ENCODE measurements around the gene SLC35F3.
"Not testable (repeated sequence)": the region's sequence is repeated elsewhere in the genome, so short reads cannot be mapped to it uniquely, and the experiment has no call there.

The SLC35F3 gene

DNA sequence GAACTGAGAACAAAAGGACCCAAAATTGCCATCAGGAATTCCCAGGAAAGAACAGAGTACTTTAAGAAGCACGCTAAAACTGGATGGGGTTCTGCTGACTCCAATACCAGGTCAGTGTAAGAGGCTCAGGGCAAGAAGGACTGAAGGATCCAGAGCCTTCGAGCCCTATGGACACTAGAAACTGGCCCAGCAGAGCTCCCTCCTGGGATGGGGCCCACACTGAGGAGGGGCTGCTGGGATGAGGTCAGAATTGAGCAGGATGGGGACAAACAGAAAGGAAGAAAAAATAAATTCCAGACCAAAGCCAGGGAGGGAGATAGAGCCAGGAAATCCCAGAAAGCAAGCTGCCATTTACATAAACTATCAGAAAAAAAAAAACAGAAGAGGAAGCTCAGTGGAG, 246.4 kb downstream of the SLC35F3 start:
- Histone ChIP-seq H3K9me3 (ENCODE audit: control insufficient read depth, insufficient read depth, low read length) (peaks cover 3% of the 10 kb centered on the region; the same call in 1 of the 2 replicates), H3K4me2 (ENCODE audit: low read length) (no peak overlapping the region), H3K9me2 (replicated peaks; ENCODE audit: control insufficient read depth, low read length) (no peaks in the 10 kb centered on the region), H3K79me2 (ENCODE audit: control insufficient read depth, low read length) (no peaks in the 10 kb centered on the region), H3F3A (ENCODE audit: control insufficient read depth, insufficient read depth) (no peaks in the 10 kb centered on the region), H3K36me3 (ENCODE audit: control insufficient read depth, low read length) (no peaks in the 10 kb centered on the region), H3K4me1 (ENCODE audit: control insufficient read depth, low read length) (no peaks in the 10 kb centered on the region), H4K20me1 (ENCODE audit: control insufficient read depth, insufficient read depth, low read depth, low read length) (no peaks in the 10 kb centered on the region), H3K27ac (ENCODE audit: low read depth, low read length) (no peak overlapping the region), H3K27me3 (ENCODE audit: control insufficient read depth, low read length) (no peaks in the 10 kb centered on the region), H3K4me3 (ENCODE audit: low read length) (no peak overlapping the region)
- TF ChIP-seq EZH2phosphoT487 (IDR thresholded peaks at IDR 0.05; ENCODE audit: borderline replicate concordance, low read length): no peak
- TF ChIP-seq, protein P1, sequence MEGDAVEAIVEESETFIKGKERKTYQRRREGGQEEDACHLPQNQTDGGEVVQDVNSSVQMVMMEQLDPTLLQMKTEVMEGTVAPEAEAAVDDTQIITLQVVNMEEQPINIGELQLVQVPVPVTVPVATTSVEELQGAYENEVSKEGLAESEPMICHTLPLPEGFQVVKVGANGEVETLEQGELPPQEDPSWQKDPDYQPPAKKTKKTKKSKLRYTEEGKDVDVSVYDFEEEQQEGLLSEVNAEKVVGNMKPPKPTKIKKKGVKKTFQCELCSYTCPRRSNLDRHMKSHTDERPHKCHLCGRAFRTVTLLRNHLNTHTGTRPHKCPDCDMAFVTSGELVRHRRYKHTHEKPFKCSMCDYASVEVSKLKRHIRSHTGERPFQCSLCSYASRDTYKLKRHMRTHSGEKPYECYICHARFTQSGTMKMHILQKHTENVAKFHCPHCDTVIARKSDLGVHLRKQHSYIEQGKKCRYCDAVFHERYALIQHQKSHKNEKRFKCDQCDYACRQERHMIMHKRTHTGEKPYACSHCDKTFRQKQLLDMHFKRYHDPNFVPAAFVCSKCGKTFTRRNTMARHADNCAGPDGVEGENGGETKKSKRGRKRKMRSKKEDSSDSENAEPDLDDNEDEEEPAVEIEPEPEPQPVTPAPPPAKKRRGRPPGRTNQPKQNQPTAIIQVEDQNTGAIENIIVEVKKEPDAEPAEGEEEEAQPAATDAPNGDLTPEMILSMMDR (IDR thresholded peaks at IDR 0.05; ENCODE audit: low read depth, low read length, poor library complexity, severe bottlenecking): no peak

DNA sequence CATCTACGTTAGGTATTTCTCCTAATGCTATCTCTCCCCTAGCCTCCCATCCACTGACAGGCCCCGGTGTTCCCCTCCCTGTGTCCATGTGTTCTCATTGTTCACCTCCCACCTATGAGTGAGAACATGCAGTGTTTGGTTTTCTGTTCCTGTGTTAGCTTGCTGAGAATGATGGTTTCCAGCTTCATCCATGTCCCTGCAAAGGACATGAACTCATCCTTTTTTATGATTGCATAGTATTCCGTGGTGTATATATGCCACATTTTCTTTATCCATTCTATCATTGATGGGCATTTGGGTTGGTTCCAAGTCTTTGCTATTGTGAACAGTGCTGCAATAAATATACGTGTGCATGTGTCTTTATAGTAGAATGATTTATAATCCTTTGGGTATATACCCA, 247.9 kb downstream of the SLC35F3 start:
- not testable (repeated sequence) for H3K79me2 ChIP-seq (ENCODE audit: control insufficient read depth, low read length); H3F3A ChIP-seq (ENCODE audit: control insufficient read depth, insufficient read depth); H3K9me3 ChIP-seq (ENCODE audit: control insufficient read depth, insufficient read depth, low read length); H3K4me1 ChIP-seq (ENCODE audit: control insufficient read depth, low read length); H4K20me1 ChIP-seq (ENCODE audit: control insufficient read depth, insufficient read depth, low read depth, low read length); H3K27ac ChIP-seq (ENCODE audit: low read depth, low read length); H3K36me3 ChIP-seq (ENCODE audit: control insufficient read depth, low read length); H3K4me3 ChIP-seq (ENCODE audit: low read length); H3K4me2 ChIP-seq (ENCODE audit: low read length); H3K27me3 ChIP-seq (ENCODE audit: control insufficient read depth, low read length); H3K9me2 ChIP-seq (replicated peaks; ENCODE audit: control insufficient read depth, low read length)

- no peak for TF ChIP-seq EZH2phosphoT487 (IDR thresholded peaks at IDR 0.05; ENCODE audit: borderline replicate concordance, low read length)
- TF ChIP-seq, protein P1 (IDR thresholded peaks at IDR 0.05; ENCODE audit: low read depth, low read length, poor library complexity, severe bottlenecking): peak; percentile 74
- Histone ChIP-seq H3K4me1 (ENCODE audit: control insufficient read depth, low read length) (no peaks in the 10 kb centered on the region), H3K79me2 (ENCODE audit: control insufficient read depth, low read length) (no peaks in the 10 kb centered on the region), H3K4me3 (ENCODE audit: low read length) (no peak overlapping the region), H3K9me2 (replicated peaks; ENCODE audit: control insufficient read depth, low read length) (no peaks in the 10 kb centered on the region), H3K9me3 (ENCODE audit: control insufficient read depth, insufficient read depth, low read length) (no peaks in the 10 kb centered on the region), H4K20me1 (ENCODE audit: control insufficient read depth, insufficient read depth, low read depth, low read length) (no peaks in the 10 kb centered on the region), H3F3A (ENCODE audit: control insufficient read depth, insufficient read depth) (no peaks in the 10 kb centered on the region), H3K4me2 (ENCODE audit: low read length) (no peak overlapping the region), H3K27me3 (ENCODE audit: control insufficient read depth, low read length) (no peaks in the 10 kb centered on the region), H3K27ac (ENCODE audit: low read depth, low read length) (no peak overlapping the region), H3K36me3 (ENCODE audit: control insufficient read depth, low read length) (no peaks in the 10 kb centered on the region)
These were observed 250.1 kb downstream of the SLC35F3 start for GRCh38 chr1:234154320-234155251.

- Histone ChIP-seq H4K20me1 (ENCODE audit: control insufficient read depth, insufficient read depth, low read depth, low read length) (no peaks in the 10 kb centered on the region), H3K9me2 (replicated peaks; ENCODE audit: control insufficient read depth, low read length) (no peaks in the 10 kb centered on the region), H3K4me2 (ENCODE audit: low read length) (no peak overlapping the region), H3K27me3 (ENCODE audit: control insufficient read depth, low read length) (no peaks in the 10 kb centered on the region), H3K36me3 (ENCODE audit: control insufficient read depth, low read length) (no peaks in the 10 kb centered on the region), H3K79me2 (ENCODE audit: control insufficient read depth, low read length) (no peaks in the 10 kb centered on the region), H3K4me3 (ENCODE audit: low read length) (no peak overlapping the region), H3K27ac (ENCODE audit: low read depth, low read length) (no peak overlapping the region), H3F3A (ENCODE audit: control insufficient read depth, insufficient read depth) (no peaks in the 10 kb centered on the region), H3K4me1 (ENCODE audit: control insufficient read depth, low read length) (no peaks in the 10 kb centered on the region), H3K9me3 (ENCODE audit: control insufficient read depth, insufficient read depth, low read length) (no peaks in the 10 kb centered on the region)
- TF ChIP-seq, protein P1 (IDR thresholded peaks at IDR 0.05; ENCODE audit: low read depth, low read length, poor library complexity, severe bottlenecking): no peak
- no peak for TF ChIP-seq EZH2phosphoT487 (IDR thresholded peaks at IDR 0.05; ENCODE audit: borderline replicate concordance, low read length)
These were observed 258.2 kb downstream of the SLC35F3 start for GRCh38 chr1:234162661-234163060.
